Stimulated activated CD8-positive, alpha-beta memory T cell treated with anti-CD3 and anti-CD28 coated beads, Interleukin-7, amount 100 ng/mL, for 48 hours (primary cell): ENCODE results near the gene WFDC2.

ENCODE experiments used
- DNase-seq, 2 donors: peaks; one replicate each; pipeline ENCODE4 v3.0.0-alpha.2; 2020; ENCODE audit warnings: low read depth in 1 of 2; ENCODE audit errors: extremely low read depth in 1 of 2

Gene WFDC2, protein sequence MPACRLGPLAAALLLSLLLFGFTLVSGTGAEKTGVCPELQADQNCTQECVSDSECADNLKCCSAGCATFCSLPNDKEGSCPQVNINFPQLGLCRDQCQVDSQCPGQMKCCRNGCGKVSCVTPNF

GRCh38 chr20:45469336-45470261 lies at the start of gene WFDC2:
Gene WFDC2, plus strand, starts transcription at chr20:45469753. Its CDS starts 29 bp downstream, at chr20:45469782.
- no peak for DNase-seq

- DNase-seq, result no peak
Measured at GRCh38 chr20:45420125-45420524, 49.4 kb upstream of the WFDC2 start.

GRCh38 chr20:45423700-45424099 lies 45.9 kb upstream of the WFDC2 start:
- no peak for DNase-seq

DNA sequence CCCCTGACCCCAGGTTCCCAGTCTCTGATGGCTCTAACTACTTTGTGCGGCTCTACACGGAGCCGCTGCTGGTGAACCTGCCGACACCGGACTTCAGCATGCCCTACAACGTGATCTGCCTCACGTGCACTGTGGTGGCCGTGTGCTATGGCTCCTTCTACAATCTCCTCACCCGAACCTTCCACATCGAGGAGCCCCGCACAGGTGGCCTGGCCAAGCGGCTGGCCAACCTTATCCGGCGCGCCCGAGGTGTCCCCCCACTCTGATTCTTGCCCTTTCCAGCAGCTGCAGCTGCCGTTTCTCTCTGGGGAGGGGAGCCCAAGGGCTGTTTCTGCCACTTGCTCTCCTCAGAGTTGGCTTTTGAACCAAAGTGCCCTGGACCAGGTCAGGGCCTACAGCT lies 44.0 kb upstream of the WFDC2 start:
- no peak for DNase-seq

DNA sequence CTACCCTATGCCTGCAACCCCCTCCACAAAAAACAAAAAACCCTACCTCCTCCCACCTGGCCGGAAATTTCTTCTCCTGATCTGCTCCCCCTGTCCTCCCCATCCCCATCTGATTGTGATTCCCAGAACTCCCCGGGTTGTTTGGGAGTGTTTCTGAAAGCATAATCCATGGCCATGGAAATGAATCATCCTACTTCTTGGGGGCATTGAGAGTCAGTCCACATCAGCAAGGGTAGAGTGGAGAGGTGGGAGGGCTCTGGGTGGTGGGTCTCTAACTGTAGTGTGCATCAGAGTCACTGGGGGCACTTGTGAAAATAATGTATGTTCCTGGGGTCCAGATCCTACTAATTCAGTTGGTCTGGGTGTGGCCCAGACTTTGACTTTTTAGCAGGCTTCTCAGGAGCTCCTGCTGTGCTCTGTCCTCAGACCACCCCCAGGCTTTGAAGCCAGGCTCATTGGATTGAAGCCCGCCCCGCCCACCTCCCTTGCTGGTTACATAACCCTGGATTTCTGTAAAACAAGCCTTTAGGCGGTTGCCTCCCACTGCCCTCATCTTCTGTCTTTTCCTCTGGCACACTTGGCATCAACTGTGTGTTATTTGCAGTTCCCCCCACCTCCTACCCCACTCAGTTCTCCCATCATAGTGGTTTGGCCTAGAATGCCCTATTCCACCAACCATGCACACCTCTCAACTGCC lies 43.1 kb upstream of the WFDC2 start:
- DNase-seq, result no peak

GRCh38 chr20:45427236-45428149 lies 42.1 kb upstream of the WFDC2 start:
- DNase-seq, result no peak

DNA sequence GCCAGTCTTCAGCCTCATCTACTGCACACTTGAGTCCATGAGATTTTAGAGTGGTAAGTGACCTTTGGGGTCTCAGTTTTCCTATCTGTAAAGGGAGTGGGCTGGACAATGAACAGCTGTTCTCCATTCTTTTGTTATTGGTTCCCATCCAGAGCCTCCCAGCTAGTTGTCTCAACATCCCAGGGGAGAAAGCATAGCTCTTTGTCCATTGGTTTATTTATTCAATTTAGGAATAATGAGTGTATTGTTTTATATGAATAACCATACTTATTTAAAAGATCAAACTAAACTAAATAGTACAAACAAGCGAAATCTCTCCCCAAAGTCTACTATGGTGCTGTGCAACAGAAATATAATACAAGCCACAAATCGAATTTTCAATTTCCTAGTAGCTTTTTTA lies 39.9 kb upstream of the WFDC2 start:
- DNase-seq, result no peak

DNA sequence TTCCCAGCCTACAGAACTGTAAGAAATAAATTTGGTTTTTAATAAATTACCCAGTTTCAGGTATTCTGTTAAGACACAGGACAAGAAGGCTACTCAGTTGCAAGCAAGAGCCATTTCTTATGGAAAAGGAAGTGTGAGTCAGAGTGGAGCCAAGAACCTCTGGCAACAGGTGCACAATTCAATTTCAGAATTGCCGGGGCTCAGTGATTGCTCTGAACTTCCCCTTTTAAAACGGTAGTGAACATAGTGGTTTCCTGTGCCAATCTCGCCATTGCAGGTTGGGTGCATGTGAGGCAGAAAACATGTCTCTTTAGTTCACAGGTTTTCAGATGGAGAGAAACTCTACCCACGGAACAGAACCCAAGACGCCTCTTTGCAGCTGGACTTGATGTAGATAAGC lies 37.3 kb upstream of the WFDC2 start:
- DNase-seq, result no peak

GRCh38 chr20:45433316-45433715 lies 36.2 kb upstream of the WFDC2 start:
- DNase-seq, result no peak

DNA sequence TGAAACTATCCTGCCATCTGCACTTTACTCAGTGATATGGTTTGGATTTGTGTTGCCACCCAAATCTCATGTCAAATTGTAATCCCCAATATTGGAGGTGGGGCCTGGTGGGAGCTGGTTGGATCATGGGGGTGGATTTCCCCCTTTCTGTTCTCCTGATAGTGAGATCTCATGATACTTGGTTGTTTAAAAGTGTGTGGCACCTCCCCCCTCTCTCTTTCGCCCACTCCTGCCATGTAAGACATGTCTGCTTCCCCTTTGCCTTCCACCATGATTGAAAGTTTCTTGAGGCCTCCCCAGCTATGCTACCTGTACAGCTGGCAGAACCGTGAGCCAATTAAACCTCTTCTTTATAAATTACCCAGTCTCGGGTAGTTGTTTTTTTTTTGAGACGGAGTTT lies 35.6 kb upstream of the WFDC2 start:
- DNase-seq, result no peak

DNA sequence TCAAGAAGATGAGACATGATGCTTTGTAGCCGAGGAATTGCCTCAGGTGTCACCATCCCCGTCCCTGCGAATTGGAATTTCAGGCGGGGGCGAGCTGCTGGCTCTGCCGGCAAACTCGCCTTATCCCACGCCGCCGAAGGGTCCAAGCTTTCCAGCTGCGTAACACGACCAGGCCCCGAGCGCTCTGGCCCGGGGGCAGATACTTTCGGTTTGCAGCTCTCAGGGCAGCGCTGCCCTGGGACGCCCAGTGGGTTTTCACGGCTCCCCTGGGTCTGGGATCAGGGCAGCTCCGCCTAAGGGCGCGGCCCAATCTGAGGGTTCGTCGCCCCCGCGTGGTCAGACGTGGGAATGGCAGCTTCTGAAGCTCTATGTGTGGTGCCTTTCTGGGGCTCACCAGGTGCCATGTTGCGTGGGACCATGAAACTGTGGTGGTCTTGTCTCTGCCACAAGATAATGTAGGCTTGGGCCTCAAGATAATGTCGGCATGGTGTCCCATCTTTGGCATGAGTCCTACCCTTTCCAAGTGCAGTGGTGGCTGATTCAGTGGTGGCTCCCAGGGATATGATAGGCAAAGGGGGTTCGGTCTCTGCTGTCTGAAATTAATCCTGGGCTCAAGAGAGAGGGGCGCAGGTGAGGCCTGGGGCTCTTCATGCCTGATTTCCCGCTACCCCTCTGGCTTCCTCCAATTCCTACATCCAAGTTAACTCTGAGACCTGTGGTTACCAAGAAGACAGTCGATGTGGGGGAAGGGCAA lies 32.6 kb upstream of the WFDC2 start:
- DNase-seq, result peak; percentile 63 to 73

- DNase-seq, result no peak
Measured at GRCh38 chr20:45440424-45440823, 29.1 kb upstream of the WFDC2 start.

GRCh38 chr20:45440891-45441685 lies 28.5 kb upstream of the WFDC2 start:
- DNase-seq, result no peak

DNA sequence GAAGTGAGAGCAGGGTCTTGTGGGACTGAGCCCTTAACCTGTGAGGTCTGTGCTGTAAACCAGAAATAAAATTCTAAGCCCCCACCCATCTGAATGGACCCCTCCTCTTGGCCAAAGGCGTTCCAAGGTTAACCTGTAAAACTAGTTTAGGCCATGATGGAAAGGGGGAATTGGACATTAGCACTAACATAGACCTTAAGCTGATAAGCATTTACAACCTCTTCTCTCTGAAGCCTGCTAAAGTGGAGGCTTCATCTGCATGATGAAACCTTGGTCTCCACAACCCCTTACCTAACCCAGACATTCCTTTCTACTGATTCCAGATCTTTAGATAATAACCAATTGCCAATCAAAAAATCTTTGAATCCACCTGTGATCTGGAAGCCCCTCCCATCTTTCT lies 27.8 kb upstream of the WFDC2 start:
- DNase-seq, result no peak

DNA sequence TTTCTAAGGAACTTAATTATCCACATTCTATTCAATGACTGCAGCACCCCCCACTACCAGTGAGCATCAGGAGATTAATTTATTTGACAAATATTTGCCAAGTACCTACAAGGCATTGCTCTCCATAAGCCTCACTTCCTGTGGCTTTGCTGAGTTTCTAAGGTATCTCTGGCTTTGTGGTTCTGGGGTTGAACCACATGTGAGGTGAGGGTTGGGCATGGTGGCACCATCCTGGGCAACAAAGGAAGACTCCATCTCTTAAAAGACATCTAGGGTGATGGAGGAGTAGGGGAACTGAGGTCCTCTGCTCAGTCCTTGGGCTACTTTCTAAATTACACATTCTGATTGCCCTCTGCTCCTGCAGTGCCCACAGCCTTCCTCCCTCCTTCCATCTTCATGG lies 25.5 kb upstream of the WFDC2 start:
- DNase-seq, result no peak

- no peak for DNase-seq
Measured at GRCh38 chr20:45445805-45446562, 23.6 kb upstream of the WFDC2 start.

DNA sequence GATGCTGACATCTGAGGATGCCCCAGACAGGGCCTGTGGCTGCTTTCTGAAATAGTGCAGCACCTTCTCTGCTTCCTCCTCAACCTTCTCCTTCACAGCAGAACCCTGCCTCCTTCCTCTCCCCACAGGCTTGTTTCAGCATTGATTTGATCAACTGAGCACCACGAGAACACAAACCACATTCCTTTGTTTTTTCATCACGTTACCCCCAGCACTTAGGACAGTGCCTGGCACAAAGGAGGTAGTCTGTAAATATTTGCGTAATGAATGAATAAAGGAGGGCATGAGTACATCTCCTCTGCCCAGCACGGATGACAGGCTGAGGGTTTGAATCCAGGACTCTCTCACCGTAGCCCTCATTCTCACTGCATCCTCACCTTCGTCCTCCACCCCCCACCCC lies 21.3 kb upstream of the WFDC2 start:
- no peak for DNase-seq

DNA sequence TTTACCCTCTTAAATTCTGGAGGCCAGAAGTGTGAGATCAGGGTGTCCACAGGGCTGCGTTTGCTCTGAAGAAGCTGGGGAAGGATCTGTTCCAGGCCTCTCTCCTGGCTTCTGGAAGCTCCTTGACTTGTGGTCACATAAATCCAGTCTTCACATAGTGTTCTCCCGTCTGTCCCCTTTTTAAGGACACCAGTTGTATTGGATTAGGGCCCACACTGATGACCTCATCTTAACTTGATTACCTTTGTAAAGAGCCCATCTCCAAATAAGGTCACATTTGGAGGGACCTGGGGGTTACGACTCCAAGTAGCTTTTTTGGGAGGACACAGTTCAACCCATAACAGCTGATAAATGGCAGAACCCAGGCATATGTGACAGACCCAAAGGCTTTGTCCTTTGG lies 20.0 kb upstream of the WFDC2 start:
- DNase-seq, result no peak
